ENCODE data around the gene TRIM40. TPM values are rescaled to one million over a fixed set of nuclear protein-coding genes. Genes with fewer than 3 reads are reported as not detected.

TRIM40 gene
- total RNA-seq, 1 experiment from 2014 or later = not detected

GRCh38 chr6:30121446-30122366, 14.2 kb upstream of the TRIM40 start:
- no peak for DNase-seq
- Mint-ChIP-seq H3K4me1 (ENCODE audit: low read depth, unreplicated experiment) (peaks cover 28% of the 10 kb centered on the region), H3K4me3 (ENCODE audit: unreplicated experiment) (no peak overlapping the region), H3K27me3 (ENCODE audit: insufficient read depth, unreplicated experiment) (no peaks in the 10 kb centered on the region), H3K27ac (ENCODE audit: unreplicated experiment) (no peak overlapping the region), H3K9me3 (ENCODE audit: unreplicated experiment) (no peaks in the 10 kb centered on the region), H3K36me3 (ENCODE audit: insufficient read depth, unreplicated experiment) (no peaks in the 10 kb centered on the region)
- CTCF ChIA-PET = interaction anchor here (1.5 kb wide), 1 partner anchor 19 kb away, joined by 8 read pairs; no protein-coding TSS in a partner anchor
- BruUV-seq (replicated peaks) = no TSS peak
- H3K36me3 ChIP-seq (ENCODE audit: control insufficient read depth, insufficient read depth, low read length) = no peaks in the 10 kb centered on the region
- POLR2A ChIA-PET = no interaction called here
- H3K27me3 ChIP-seq (replicated peaks; ENCODE audit: control insufficient read depth, insufficient read depth, low read length) = no peaks in the 10 kb centered on the region
- intact Hi-C loops (cut with micrococcal nuclease; ENCODE audit: unreplicated experiment) = no loop called here
- H3K4me1 ChIP-seq = peaks cover 35% of the 10 kb centered on the region
- TF ChIP-seq CTCF (IDR thresholded peaks at IDR 0.05; ENCODE audit: insufficient read depth in 1 of 2, low read depth in 1 of 2, low read length in 1 of 2, severe bottlenecking in 1 of 2, unreplicated experiment in 1 of 2) = no peak
- no peaks in the 10 kb centered on the region for H3K9me3 ChIP-seq
- no peak overlapping the region for H3K4me3 ChIP-seq (ENCODE audit: low read depth, low read length)

GRCh38 chr6:30122515-30122914, 13.4 kb upstream of the TRIM40 start:
- H3K4me3 Mint-ChIP-seq (ENCODE audit: unreplicated experiment) = no peak overlapping the region
- ChIA-PET POLR2A (no interaction called here), CTCF (interaction anchor here (1.5 kb wide), 1 partner anchor 19 kb away, joined by 8 read pairs; no protein-coding TSS in a partner anchor)
- H3K27me3 Mint-ChIP-seq (ENCODE audit: insufficient read depth, unreplicated experiment) = no peaks in the 10 kb centered on the region
- H3K4me3 ChIP-seq (ENCODE audit: low read depth, low read length) = no peak overlapping the region
- no peaks in the 10 kb centered on the region for H3K36me3 ChIP-seq (ENCODE audit: control insufficient read depth, insufficient read depth, low read length)
- no peak for DNase-seq
- H3K36me3 Mint-ChIP-seq (ENCODE audit: insufficient read depth, unreplicated experiment) = no peaks in the 10 kb centered on the region
- H3K9me3 ChIP-seq = no peaks in the 10 kb centered on the region
- no peak overlapping the region for H3K27ac Mint-ChIP-seq (ENCODE audit: unreplicated experiment)
- peaks cover 28% of the 10 kb centered on the region for H3K4me1 Mint-ChIP-seq (ENCODE audit: low read depth, unreplicated experiment)
- TF ChIP-seq CTCF (IDR thresholded peaks at IDR 0.05; ENCODE audit: insufficient read depth in 1 of 2, low read depth in 1 of 2, low read length in 1 of 2, severe bottlenecking in 1 of 2, unreplicated experiment in 1 of 2) = no peak
- H3K4me1 ChIP-seq = peaks cover 35% of the 10 kb centered on the region
- H3K9me3 Mint-ChIP-seq (ENCODE audit: unreplicated experiment) = no peaks in the 10 kb centered on the region
- no peaks in the 10 kb centered on the region for H3K27me3 ChIP-seq (replicated peaks; ENCODE audit: control insufficient read depth, insufficient read depth, low read length)
- BruUV-seq (replicated peaks) = no TSS peak
- intact Hi-C loops (cut with micrococcal nuclease; ENCODE audit: unreplicated experiment) = no loop called here

GRCh38 chr6:30127238-30128093, 8.5 kb upstream of the TRIM40 start:
- peaks cover 41% of the 10 kb centered on the region for H3K4me1 ChIP-seq
- CTCF ChIA-PET = interaction anchor here (0.6 to 1.2 kb wide), 2 partner anchors 24 kb away, joined by 3 to 9 read pairs; no protein-coding TSS in a partner anchor
- intact Hi-C loops (cut with micrococcal nuclease; ENCODE audit: unreplicated experiment) = no loop called here

More at GRCh38 chr6:30127238-30128093, 8.5 kb upstream of the TRIM40 start:
- no peak for DNase-seq
- no TSS peak for BruUV-seq (replicated peaks)
- POLR2A ChIA-PET = no interaction called here
- no peak overlapping the region for H3K27ac Mint-ChIP-seq (ENCODE audit: unreplicated experiment)
- peaks cover 30% of the 10 kb centered on the region for H3K4me1 Mint-ChIP-seq (ENCODE audit: low read depth, unreplicated experiment)
- Histone ChIP-seq H3K27me3 (replicated peaks; ENCODE audit: control insufficient read depth, insufficient read depth, low read length) (no peaks in the 10 kb centered on the region), H3K9me3 (no peaks in the 10 kb centered on the region), H3K4me3 (ENCODE audit: low read depth, low read length) (no peak overlapping the region), H3K36me3 (ENCODE audit: control insufficient read depth, insufficient read depth, low read length) (no peaks in the 10 kb centered on the region)
- H3K9me3 Mint-ChIP-seq (ENCODE audit: unreplicated experiment) = no peaks in the 10 kb centered on the region
- no peaks in the 10 kb centered on the region for H3K27me3 Mint-ChIP-seq (ENCODE audit: insufficient read depth, unreplicated experiment)
- no peak for TF ChIP-seq CTCF (IDR thresholded peaks at IDR 0.05; ENCODE audit: insufficient read depth in 1 of 2, low read depth in 1 of 2, low read length in 1 of 2, severe bottlenecking in 1 of 2, unreplicated experiment in 1 of 2)
- no peak overlapping the region for H3K4me3 Mint-ChIP-seq (ENCODE audit: unreplicated experiment)
- H3K36me3 Mint-ChIP-seq (ENCODE audit: insufficient read depth, unreplicated experiment) = no peaks in the 10 kb centered on the region

All from Caco-2 (cell line).